DND-41 (cell line): ENCODE results near the gene ANKMY1.

Experiments used
- ATAC-seq: fragments of 200-7000 bp; cut with Tn5 transposase; 3 replicates; pipeline ENCODE4 v1.9.1; 2021; ENCODE audit warnings: low read depth; ENCODE audit not compliant: insufficient read depth
- DNase-seq: peaks from one replicate; pipeline ENCODE4 v3.0.0-alpha.2; 2020
- H2AFZ ChIP-seq: 2 replicates; pipeline ENCODE4 v1.6.0; 2012; ENCODE audit warnings: low read depth, low read length
- H3K27ac ChIP-seq: 2 replicates; pipeline ENCODE4 v1.5.1; 2012; ENCODE audit warnings: low read length, inconsistent platforms
- H3K27me3 ChIP-seq: fragments of 200-600 bp; sonication (generic); 2 replicates; pipeline ENCODE4 v1.6.0; 2012; ENCODE audit warnings: low read length, mild to moderate bottlenecking, inconsistent platforms; ENCODE audit not compliant: insufficient read depth, poor library complexity
- H3K36me3 ChIP-seq: 2 replicates; pipeline ENCODE4 v1.5.1; 2012; ENCODE audit warnings: low read length, inconsistent platforms; ENCODE audit not compliant: insufficient read depth
- H3K4me1 ChIP-seq: 2 replicates; pipeline ENCODE4 v1.5.1; 2012; ENCODE audit warnings: mild to moderate bottlenecking, low read length; ENCODE audit not compliant: insufficient read depth
- H3K4me2 ChIP-seq: 2 replicates; pipeline ENCODE4 v1.6.0; 2012; ENCODE audit warnings: mild to moderate bottlenecking, moderate library complexity, low read length, inconsistent platforms; ENCODE audit not compliant: insufficient read depth
- H3K4me3 ChIP-seq, 2 experiments: fragments of 200-600 bp in 1 of 2; shearing (Covaris generic) in 1 of 2; 2 replicates each; pipeline ENCODE4 v1.5.1; 2012 to 2016; ENCODE audit warnings: inconsistent platforms in 2 of 2, low read length in 2 of 2, mild to moderate bottlenecking in 2 of 2, low read depth in 1 of 2, moderate library complexity in 1 of 2
- H3K79me2 ChIP-seq: 2 replicates; pipeline ENCODE4 v1.6.0; 2012; ENCODE audit warnings: low read length, inconsistent platforms; ENCODE audit not compliant: insufficient read depth
- H3K9ac ChIP-seq: 2 replicates; pipeline ENCODE4 v1.6.0; 2012; ENCODE audit warnings: low read depth, mild to moderate bottlenecking, inconsistent platforms, low read length, moderate library complexity
- H3K9me3 ChIP-seq: 2 replicates; pipeline ENCODE4 v1.5.1; 2012; ENCODE audit warnings: low read length, moderate library complexity, mild to moderate bottlenecking, inconsistent platforms; ENCODE audit not compliant: insufficient read depth, severe bottlenecking
- H4K20me1 ChIP-seq: 2 replicates; pipeline ENCODE4 v1.6.0; 2012; ENCODE audit warnings: low read length; ENCODE audit not compliant: insufficient read depth
- EZH2 ChIP-seq: IDR thresholded peaks from 3 replicates; pipeline ENCODE4 v1.6.1; 2012; ENCODE audit warnings: borderline replicate concordance, low read depth, mild to moderate bottlenecking, moderate library complexity, low read length, inconsistent platforms; ENCODE audit not compliant: severe bottlenecking
- TF ChIP-seq, protein P1 (sequence below): IDR thresholded peaks from 2 replicates; pipeline ENCODE4 v1.5.1; 2012; ENCODE audit warnings: borderline replicate concordance, low read length, moderate library complexity, mild to moderate bottlenecking; ENCODE audit not compliant: poor library complexity, severe bottlenecking; ENCODE audit errors: extremely low read depth

Gene ANKMY1

DNA sequence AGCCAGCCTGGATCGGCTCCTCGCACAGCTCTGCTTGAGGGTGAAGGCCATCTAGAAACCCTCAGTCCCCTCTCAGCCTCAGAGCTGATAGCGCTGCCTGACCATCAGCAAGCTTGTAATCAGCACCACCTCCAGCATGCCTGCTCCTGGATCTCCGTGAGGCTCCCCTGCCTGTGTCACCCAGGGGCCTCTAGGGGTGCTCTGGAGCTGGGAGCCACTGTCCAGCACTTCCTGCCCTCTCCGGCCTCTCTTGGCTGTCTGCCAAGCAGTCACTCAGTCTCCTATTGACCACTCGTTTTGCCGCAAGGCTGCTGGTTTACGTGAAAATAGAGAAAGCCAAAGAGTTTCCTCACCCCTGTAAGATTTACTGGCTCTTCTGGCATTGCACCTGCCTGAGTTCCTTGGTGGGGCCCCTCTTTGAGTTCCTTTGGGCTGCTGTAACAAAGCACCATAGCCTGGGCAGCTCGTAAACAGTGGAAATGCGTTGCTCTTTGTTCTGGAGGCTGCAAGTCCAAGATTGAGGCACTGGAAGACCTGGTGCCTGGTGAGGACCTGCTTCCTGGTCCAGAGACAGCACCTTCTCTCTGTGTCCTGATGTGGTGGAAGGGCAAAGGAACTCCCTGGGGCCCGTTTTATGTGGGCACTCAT, 46.6 kb upstream of the ANKMY1 start:
- DNase-seq, result no peak
- peak; percentile 40; the same call in 2 of the 3 replicates for ATAC-seq

DNA sequence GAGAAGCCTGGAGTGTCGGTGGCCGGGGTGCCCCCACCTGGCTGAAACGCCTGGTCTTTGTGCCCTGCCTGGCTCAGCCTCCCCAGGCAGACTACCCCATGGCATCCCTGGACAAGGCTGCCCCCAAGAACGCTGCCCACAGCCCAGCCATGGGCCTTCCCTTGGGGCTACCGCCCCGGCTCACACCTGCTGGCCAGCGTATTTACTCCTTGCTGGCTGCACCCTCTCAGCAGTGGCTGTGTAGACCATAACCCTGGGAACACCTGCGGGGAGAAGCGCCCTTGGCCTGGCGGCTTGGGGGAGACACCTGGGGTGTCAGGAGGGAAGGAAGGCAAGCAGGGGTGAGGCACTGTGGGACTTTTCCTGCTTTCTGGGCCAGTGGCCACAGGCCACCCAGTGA, 46.1 kb upstream of the ANKMY1 start:
- Histone ChIP-seq H3K27me3 (no peaks in the 10 kb centered on the region), H2AFZ (no peak overlapping the region), H3K4me1 (no peaks in the 10 kb centered on the region), H3K27ac (no peak overlapping the region), H3K9ac (no peak overlapping the region), H3K79me2 (no peaks in the 10 kb centered on the region), H3K4me3 (no peak overlapping the region), H3K4me2 (no peak overlapping the region), H3K9me3 (no peaks in the 10 kb centered on the region), H4K20me1 (peaks cover 3% of the 10 kb centered on the region; the same call in 1 of the 2 replicates), H3K36me3 (peaks cover 10% of the 10 kb centered on the region; the same call in 1 of the 2 replicates)
- DNase-seq, result no peak
- no peak for TF ChIP-seq EZH2
- TF ChIP-seq, protein P1, sequence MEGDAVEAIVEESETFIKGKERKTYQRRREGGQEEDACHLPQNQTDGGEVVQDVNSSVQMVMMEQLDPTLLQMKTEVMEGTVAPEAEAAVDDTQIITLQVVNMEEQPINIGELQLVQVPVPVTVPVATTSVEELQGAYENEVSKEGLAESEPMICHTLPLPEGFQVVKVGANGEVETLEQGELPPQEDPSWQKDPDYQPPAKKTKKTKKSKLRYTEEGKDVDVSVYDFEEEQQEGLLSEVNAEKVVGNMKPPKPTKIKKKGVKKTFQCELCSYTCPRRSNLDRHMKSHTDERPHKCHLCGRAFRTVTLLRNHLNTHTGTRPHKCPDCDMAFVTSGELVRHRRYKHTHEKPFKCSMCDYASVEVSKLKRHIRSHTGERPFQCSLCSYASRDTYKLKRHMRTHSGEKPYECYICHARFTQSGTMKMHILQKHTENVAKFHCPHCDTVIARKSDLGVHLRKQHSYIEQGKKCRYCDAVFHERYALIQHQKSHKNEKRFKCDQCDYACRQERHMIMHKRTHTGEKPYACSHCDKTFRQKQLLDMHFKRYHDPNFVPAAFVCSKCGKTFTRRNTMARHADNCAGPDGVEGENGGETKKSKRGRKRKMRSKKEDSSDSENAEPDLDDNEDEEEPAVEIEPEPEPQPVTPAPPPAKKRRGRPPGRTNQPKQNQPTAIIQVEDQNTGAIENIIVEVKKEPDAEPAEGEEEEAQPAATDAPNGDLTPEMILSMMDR, result no peak
- 0 out of 3 replicates have a peak, but pooled peaks have one; percentile 3 for ATAC-seq

More for the DNA sequence above, 46.6 kb upstream of the ANKMY1 start:
- H2AFZ ChIP-seq, result no peak overlapping the region
- no peaks in the 10 kb centered on the region for H3K79me2 ChIP-seq
- H3K4me3 ChIP-seq, result no peak overlapping the region
- H3K27ac ChIP-seq, result no peak overlapping the region
- H3K9ac ChIP-seq, result no peak overlapping the region
- TF ChIP-seq EZH2, result no peak
- TF ChIP-seq, protein P1, result peak; percentile 28
- H3K27me3 ChIP-seq, result no peaks in the 10 kb centered on the region
- peaks cover 3% of the 10 kb centered on the region; the same call in 1 of the 2 replicates for H4K20me1 ChIP-seq
- peaks cover 8% of the 10 kb centered on the region; the same call in 1 of the 2 replicates for H3K36me3 ChIP-seq
- H3K4me2 ChIP-seq, result no peak overlapping the region
- no peaks in the 10 kb centered on the region for H3K9me3 ChIP-seq
- H3K4me1 ChIP-seq, result no peaks in the 10 kb centered on the region

DNA sequence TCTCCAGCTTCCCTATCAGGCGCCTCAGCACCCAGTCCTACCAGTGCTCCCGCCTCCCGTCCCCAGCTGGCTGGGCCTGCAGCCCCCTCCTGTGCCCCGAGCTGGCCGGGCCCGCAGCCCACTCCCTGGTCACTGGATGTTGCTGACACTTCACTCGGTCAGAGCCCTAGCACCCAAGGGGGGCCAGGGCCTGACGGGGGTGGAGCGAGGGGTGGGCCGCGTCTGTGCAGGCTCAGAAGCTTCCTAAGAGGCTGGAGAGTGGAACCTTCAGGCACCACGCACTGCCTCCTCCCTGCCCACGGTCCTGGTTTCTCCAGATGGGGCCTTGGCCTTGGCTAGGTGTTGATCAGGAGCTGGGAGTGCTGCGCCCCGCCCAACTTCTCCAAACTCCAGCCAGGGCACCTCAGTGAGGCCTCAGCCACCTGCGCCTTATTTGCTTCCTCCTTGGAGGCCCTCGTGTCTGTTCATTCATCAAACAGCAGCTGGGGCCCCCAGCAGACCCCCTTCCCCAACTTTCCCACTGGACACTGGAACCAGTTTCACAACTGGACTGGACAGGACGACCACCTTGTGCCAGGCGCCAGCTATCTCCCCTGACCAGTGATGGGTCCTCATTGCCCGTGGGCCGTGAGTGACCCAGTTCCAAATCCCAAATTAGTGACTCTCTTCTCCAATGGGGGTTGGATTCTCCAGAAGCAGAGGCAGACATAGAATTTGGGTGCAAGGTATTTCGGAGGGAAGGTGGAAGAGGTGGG, 45.5 kb upstream of the ANKMY1 start:
- Histone ChIP-seq H3K9ac (no peak overlapping the region), H3K27ac (no peak overlapping the region), H3K27me3 (no peaks in the 10 kb centered on the region), H3K4me1 (no peaks in the 10 kb centered on the region), H3K79me2 (no peaks in the 10 kb centered on the region), H3K4me3 (no peak overlapping the region), H3K36me3 (peaks cover 16% of the 10 kb centered on the region), H4K20me1 (peaks cover 4% of the 10 kb centered on the region), H3K9me3 (no peaks in the 10 kb centered on the region), H2AFZ (no peak overlapping the region), H3K4me2 (no peak overlapping the region)
- DNase-seq (no peak), ATAC-seq (no peak)
- TF ChIP-seq, protein P1, result no peak
- no peak for TF ChIP-seq EZH2
